T-helper 2 cell (primary cell): ENCODE data around the gene TECTA.

Experiments
- DNase-seq, 5 experiments: peaks; one replicate each; pipeline versions ENCODE4 v3.0.0 to v3.0.0-alpha.2; 2012 to 2022
- total RNA-seq, 2 donors: gene quantifications; one replicate each; lab custom pipeline; 2026; lab: John Stamatoyannopoulos, UW

The TECTA gene
- 0.31 to 0.40 reads per million in 2 donors for total RNA-seq

GRCh38 chr11:121100943-121101342, at the start of gene TECTA:
TECTA (plus strand) TSS chr11:121101243; CDS start chr11:121102666, 1,423 bp downstream.
- DNase-seq, result no peak

DNA sequence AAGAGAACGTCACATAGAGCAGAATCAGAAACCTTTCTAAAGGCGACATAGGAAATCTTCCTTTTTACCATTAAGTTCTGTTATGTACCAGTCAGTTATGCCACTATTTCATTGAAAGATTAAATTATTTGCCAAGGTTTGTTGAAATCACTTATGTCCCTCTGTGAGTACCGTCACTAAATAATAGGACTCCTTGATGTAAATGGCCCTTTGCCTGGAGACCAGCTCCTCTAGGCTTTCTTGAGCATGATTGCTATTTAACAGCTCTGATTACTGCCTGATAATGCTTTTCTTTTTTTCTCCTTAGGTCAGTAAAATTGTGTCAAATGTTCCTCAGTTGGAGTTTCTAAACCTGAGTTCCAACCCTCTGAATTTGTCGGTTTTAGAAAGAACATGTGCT, 47.8 kb upstream of the TECTA start:
- no peak for DNase-seq

DNA sequence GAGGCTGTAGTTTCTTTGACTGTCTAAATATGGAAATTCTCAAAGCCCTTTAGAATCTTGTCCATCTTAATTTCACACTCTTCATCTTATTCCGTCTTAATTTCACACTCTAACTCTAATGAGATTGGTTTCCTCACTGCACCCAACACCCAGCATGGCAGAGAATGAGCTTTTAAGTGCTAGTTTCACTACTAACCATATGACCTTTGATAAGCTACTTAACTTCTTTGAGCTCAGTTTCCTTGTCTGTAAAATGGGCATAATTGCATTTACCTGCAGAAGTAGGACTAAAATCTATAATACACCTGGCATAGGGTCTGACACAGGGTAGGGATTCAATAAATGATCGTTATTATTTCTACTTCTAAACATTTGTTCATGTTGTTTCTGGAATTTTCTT, 46.8 kb upstream of the TECTA start:
- DNase-seq, result no peak

DNA sequence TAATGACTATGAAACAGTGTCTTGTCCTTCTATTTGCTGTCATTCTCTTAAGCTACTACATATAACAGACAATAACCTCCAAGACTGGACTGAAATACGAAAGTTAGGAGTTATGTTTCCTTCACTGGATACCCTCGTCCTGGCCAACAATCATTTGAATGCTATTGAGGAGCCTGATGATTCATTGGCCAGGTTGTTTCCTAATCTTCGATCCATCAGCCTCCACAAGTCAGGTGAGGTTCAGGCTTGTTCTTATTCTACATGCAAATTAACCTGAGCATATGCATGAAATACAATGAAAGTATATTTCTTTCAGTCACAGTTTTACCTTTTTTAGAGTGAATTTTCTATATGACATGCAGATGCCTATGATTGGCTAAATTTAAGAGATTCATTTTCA, 46.0 kb upstream of the TECTA start:
- no peak for DNase-seq

DNA sequence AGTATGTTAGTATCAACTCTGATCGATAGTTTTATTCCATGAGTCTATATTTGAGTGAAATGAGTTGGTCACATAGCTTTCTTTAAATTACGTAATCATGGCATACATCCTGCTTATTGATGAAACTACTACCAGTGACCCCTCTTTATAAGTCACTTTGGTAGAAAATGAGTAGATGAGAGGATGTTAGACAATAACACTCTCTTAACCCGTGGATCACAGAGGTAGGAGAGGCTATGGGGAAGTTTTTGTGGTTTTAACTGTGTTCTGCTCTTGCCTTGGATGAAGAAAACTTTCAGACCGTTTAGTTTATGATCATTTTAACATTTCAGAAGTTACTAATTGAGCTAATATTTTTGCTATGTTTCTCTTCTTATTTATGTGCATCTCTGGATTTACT, 43.1 kb upstream of the TECTA start:
- peak in 1 of 5 experiments; percentile 3 for DNase-seq

DNA sequence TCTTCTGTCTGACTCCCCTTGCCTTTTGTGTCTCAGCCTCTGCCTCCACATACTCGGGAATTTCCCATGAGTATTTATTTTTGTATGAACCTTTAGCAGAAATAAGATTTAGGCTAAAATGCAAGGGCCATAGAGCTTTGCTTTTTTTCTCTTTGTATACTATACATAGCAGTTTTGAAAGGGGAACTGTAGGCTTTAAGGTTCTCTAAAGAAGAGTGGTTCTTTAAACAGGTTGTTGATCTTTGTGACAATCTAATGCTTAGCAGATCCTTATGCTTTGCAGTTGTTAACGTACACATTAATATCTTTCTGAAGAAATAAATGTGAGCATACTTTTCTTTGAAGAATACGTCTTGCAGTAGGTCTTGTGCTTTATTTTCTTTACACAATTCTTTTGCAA, 42.1 kb upstream of the TECTA start:
- DNase-seq, result no peak

DNA sequence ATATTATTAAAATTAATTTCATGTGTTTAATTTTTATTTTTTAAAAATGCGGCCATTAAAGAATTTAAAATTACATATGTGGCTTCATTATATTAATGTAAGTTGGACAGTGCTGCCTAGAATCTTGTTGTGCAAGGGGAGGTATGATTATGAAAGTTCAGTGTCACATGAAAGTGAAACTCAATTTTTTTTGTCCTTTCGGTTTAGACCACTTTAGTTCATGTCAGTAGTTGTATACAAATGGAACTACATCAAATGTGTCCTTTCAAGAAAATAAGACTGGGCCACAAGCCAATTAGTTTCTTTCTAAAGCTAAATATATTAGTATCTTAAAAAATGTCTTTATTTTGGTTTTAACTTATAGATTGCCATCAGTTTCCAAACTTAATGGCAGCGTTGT, 41.4 kb upstream of the TECTA start:
- DNase-seq, result peak in 1 of 5 experiments; percentile 68

DNA sequence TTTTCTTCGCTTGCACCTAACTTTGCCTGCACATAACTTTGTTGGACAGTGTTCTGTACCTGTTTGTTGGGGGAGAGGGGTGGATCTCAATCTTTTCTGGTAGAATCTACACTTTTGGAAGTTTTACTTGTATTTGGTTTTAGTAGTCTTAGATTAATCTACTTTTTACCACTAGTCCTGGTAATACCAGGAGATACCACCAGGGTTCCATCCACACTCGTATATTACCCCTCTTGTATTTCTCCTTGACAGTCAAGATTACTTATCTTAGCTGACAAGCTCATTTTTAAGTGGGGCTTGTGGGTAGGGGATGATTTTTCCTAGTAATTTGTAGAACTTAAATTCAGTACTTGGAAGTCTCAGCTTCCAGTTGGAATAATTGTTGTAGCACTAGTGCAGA, 37.3 kb upstream of the TECTA start:
- peak in 1 of 5 experiments; percentile 6 for DNase-seq

- no peak for DNase-seq
Observed at GRCh38 chr11:121066623-121067022, 34.4 kb upstream of the TECTA start.

DNA sequence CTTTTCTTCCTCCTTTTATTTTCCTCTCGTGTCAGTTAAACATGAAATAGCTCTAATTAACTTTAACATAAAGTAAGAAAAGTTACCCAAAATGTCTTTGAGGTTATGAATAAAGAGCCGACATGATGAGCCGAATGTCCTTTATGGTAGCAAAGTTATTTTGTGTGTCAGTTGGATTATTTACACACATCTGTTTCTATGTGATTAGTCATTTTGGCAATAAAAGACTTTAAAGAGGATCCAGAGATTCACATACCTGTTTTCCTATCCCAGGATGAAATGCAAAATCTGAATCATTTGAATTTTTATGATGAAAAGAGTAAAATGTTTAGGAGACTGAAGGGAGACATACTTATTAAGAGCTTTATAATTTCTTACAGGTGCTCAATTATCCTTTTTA, 34.0 kb upstream of the TECTA start:
- no peak for DNase-seq

DNA sequence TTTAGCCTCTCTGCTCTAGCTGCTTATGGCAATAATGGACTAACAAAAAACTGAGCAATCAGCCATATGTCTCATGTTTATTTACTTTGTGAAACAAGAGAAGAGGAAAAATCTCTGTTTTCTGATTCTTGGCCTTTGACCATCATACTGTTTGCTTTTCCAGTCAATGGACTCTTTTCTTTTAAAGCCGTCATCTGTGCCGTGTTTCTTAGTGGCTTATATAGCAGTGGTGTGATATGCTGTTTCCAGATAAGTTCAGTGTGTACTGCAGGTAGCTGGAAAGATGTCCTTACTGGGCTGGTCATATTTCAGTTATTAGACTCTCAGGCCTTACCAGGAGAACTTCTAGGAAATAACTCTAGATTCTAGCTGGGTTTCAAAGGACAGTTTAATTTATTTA, 33.6 kb upstream of the TECTA start:
- no peak for DNase-seq

DNA sequence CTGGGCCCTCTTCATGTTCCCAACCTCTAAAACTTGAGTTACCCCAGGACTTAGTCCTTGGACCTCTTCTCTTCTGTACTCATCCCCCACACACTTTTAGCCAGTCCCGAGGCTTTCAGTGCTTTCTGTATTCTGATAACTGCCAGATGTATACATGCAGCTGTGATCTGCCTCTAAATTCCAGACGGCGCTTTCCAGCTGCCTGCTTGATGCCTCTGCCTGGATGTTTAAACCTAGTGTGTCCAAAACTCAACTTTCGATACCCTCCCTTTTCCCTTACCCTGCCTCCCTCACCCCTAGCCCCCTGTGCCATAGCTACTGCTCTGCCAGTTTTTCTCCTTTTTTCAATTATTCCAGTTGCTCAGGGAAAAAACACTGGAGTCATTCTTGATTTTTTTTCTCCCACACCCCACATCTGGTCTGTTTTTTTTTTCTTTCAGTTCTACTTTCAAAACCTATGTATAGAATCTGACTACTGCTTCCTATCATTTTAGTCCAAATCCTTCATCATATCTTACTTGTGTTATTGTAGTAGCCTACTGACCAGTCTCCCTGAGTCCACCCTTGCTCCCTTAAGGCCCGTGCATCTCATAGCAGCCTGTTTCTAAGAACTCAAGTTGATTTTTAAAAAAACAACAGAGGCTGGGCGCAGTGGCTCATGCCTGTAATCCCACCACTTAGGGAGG, 32.9 kb upstream of the TECTA start:
- DNase-seq, result no peak

- DNase-seq, result no peak
Observed at GRCh38 chr11:121068787-121069186, 32.3 kb upstream of the TECTA start.

- no peak for DNase-seq
Observed at GRCh38 chr11:121070951-121071845, 29.8 kb upstream of the TECTA start.

- DNase-seq, result no peak
Observed at GRCh38 chr11:121071846-121072450, 29.1 kb upstream of the TECTA start.

GRCh38 chr11:121081321-121081720, 19.7 kb upstream of the TECTA start:
- no peak for DNase-seq

DNA sequence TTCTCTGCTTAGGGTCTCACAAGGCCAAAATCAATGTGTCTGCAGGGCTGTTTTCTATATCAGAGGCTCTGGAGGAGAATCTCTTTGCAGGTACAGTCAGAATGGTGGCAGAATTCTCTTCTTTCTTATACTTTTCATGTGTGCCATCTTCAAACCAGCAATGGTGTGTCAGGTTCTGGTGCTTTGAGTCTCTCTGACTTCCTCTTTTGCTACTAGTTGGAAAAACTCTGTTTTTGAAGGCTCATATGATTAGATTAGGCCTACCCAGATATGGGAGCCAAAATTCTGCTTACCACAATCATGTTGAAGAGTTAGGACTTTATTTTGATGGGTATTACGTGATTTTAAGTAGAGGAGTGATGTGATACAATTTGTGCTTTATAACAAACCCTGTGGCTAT, 18.8 kb upstream of the TECTA start:
- no peak for DNase-seq

GRCh38 chr11:121082670-121083069, 18.4 kb upstream of the TECTA start:
- DNase-seq, result no peak

- no peak for DNase-seq
Observed at GRCh38 chr11:121086866-121087265, 14.2 kb upstream of the TECTA start.

- DNase-seq, result no peak
Observed at GRCh38 chr11:121089566-121089965, 11.5 kb upstream of the TECTA start.

GRCh38 chr11:121090145-121090721, 10.8 kb upstream of the TECTA start:
- no peak for DNase-seq

GRCh38 chr11:121091492-121092152, 9.4 kb upstream of the TECTA start:
- DNase-seq, result peak in 1 of 5 experiments; percentile 52

- no peak for DNase-seq
Observed at GRCh38 chr11:121095561-121095960, 5.5 kb upstream of the TECTA start.
